ENCODE measurements around the gene FBLN2. TPM values are rescaled to one million over a fixed set of nuclear protein-coding genes. Genes with fewer than 3 reads are reported as not detected.

The FBLN2 gene
- polyA plus RNA-seq, 3 donors = 0.08 TPM; not detected in 2

DNA sequence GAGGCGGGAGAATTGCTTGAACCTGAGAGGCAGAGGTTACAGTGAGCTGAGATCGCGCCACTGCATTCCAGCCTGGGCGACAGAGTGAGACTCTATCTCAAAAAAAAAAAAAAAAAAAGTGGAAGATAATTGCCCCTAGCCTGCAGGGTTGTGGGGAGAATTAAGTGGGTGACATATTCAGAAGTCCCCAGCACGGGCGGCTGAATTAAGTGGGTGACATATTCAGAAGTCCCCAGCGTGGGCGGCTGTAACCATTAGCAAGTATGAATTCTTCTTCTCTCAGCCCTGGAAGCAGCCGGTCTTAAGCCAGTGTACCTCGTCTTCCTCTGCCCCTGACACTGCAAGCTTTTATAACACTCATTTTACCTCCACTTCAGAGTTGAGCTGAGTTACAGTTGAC, 44.7 kb downstream of the FBLN2 start:
- Mint-ChIP-seq H3K4me3 (no peak overlapping the region), H3K27ac (no peak overlapping the region), H3K36me3 (no peaks in the 10 kb centered on the region), H3K9me3 (no peaks in the 10 kb centered on the region), H3K27me3 (ENCODE audit: low read depth in 3 of 3) (peaks cover 1 to 4% (median 2%) of the 10 kb centered on the region in 3 donors), H3K4me1 (no peaks in the 10 kb centered on the region)
- Histone ChIP-seq H3K27ac (ENCODE audit: low read depth in 1 of 2, low read length in 2 of 2) (no peak overlapping the region), H3K4me2 (replicated peaks; ENCODE audit: extremely low read depth, low read length, poor library complexity, severe bottlenecking) (no peak overlapping the region), H3K9ac (ENCODE audit: insufficient read depth, low read length, poor library complexity, severe bottlenecking) (no peak overlapping the region), H3K9me3 (replicated peaks in 1 of 2; ENCODE audit: control insufficient read depth in 1 of 2, insufficient read depth in 1 of 2, low read length in 2 of 2) (no peaks in the 10 kb centered on the region), H3K4me3 (replicated peaks in 1 of 3; ENCODE audit: low read depth in 2 of 3, low read length in 3 of 3) (no peak overlapping the region), H3K27me3 (ENCODE audit: control insufficient read depth in 2 of 2, insufficient read depth in 2 of 2, low read length in 2 of 2) (no peaks in the 10 kb centered on the region), H3K4me1 (ENCODE audit: control insufficient read depth in 1 of 2, insufficient read depth in 2 of 2, low read length in 2 of 2) (no peaks in the 10 kb centered on the region), H3K79me2 (ENCODE audit: insufficient read depth, low read length) (no peaks in the 10 kb centered on the region), H2AFZ (ENCODE audit: insufficient read depth, low read depth, low read length, poor library complexity, severe bottlenecking) (no peak overlapping the region), H4K20me1 (ENCODE audit: insufficient read depth, low read length) (no peaks in the 10 kb centered on the region), H3K36me3 (replicated peaks in 1 of 2; ENCODE audit: control insufficient read depth in 1 of 2, insufficient read depth in 2 of 2, low read length in 2 of 2) (no peaks in the 10 kb centered on the region)
- WGBS (ENCODE audit: insufficient coverage) = no CpG with 5 or more reads among the region's 10 CpGs
- intact Hi-C loops (cut with micrococcal nuclease) = no loop called here
- no peak for DNase-seq
- TF ChIP-seq, protein P1, sequence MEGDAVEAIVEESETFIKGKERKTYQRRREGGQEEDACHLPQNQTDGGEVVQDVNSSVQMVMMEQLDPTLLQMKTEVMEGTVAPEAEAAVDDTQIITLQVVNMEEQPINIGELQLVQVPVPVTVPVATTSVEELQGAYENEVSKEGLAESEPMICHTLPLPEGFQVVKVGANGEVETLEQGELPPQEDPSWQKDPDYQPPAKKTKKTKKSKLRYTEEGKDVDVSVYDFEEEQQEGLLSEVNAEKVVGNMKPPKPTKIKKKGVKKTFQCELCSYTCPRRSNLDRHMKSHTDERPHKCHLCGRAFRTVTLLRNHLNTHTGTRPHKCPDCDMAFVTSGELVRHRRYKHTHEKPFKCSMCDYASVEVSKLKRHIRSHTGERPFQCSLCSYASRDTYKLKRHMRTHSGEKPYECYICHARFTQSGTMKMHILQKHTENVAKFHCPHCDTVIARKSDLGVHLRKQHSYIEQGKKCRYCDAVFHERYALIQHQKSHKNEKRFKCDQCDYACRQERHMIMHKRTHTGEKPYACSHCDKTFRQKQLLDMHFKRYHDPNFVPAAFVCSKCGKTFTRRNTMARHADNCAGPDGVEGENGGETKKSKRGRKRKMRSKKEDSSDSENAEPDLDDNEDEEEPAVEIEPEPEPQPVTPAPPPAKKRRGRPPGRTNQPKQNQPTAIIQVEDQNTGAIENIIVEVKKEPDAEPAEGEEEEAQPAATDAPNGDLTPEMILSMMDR (IDR thresholded peaks at IDR 0.05) = no peak

DNA sequence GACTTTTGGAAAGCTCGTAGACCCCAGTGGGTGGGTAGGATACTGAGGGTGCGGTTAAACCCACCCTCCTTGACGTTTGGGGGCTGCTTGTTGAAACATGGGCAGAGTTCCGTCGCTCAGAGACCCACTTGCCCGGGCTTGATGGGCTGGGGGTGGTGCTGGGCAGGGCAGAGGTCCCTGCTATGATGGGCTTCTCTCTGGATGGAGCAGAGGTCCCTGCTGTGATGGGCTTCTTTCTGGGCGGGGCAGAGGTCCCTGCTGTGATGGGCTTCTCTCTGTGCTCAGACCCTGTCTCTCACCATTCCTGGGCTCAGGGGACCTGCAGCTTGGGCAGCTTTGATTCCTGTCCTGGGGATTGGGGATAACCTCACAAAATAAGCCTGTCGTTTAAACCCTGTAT, 45.2 kb downstream of the FBLN2 start:
- Histone ChIP-seq H4K20me1 (ENCODE audit: insufficient read depth, low read length) (no peaks in the 10 kb centered on the region), H3K4me3 (replicated peaks in 1 of 3; ENCODE audit: low read depth in 2 of 3, low read length in 3 of 3) (no peak overlapping the region), H3K27ac (ENCODE audit: low read depth in 1 of 2, low read length in 2 of 2) (no peak overlapping the region), H3K27me3 (ENCODE audit: control insufficient read depth in 2 of 2, insufficient read depth in 2 of 2, low read length in 2 of 2) (no peaks in the 10 kb centered on the region), H2AFZ (ENCODE audit: insufficient read depth, low read depth, low read length, poor library complexity, severe bottlenecking) (no peak overlapping the region), H3K4me2 (replicated peaks; ENCODE audit: extremely low read depth, low read length, poor library complexity, severe bottlenecking) (no peak overlapping the region), H3K9ac (ENCODE audit: insufficient read depth, low read length, poor library complexity, severe bottlenecking) (no peak overlapping the region), H3K9me3 (replicated peaks in 1 of 2; ENCODE audit: control insufficient read depth in 1 of 2, insufficient read depth in 1 of 2, low read length in 2 of 2) (no peaks in the 10 kb centered on the region), H3K79me2 (ENCODE audit: insufficient read depth, low read length) (no peaks in the 10 kb centered on the region), H3K36me3 (replicated peaks in 1 of 2; ENCODE audit: control insufficient read depth in 1 of 2, insufficient read depth in 2 of 2, low read length in 2 of 2) (no peaks in the 10 kb centered on the region), H3K4me1 (ENCODE audit: control insufficient read depth in 1 of 2, insufficient read depth in 2 of 2, low read length in 2 of 2) (no peaks in the 10 kb centered on the region)
- WGBS (ENCODE audit: insufficient coverage) = 94% methylated on average over 5 of the region's 8 CpGs
- H3K4me3 Mint-ChIP-seq = no peak overlapping the region
- TF ChIP-seq, protein P1 (IDR thresholded peaks at IDR 0.05) = no peak
- intact Hi-C loops (cut with micrococcal nuclease) = no loop called here
- H3K27me3 Mint-ChIP-seq (ENCODE audit: low read depth in 3 of 3) = peaks cover 2 to 5% (median 2%) of the 10 kb centered on the region in 3 donors
- H3K27ac Mint-ChIP-seq = no peak overlapping the region
- H3K36me3 Mint-ChIP-seq = no peaks in the 10 kb centered on the region
- H3K9me3 Mint-ChIP-seq = no peaks in the 10 kb centered on the region
- DNase-seq = no peak
- no peaks in the 10 kb centered on the region for H3K4me1 Mint-ChIP-seq

Data from CD14-positive monocyte (primary cell).